GM21526 (cell line): ENCODE results near the gene PHF20.
"Not testable (repeated sequence)": the region's sequence is repeated elsewhere in the genome, so short reads cannot be mapped to it uniquely, and the experiment has no call there.

Experiments used
- ATAC-seq: cut with Tn5 transposase; IDR thresholded peaks from one replicate; pipeline ENCODE4 v1.9.1; 2021; ENCODE audit warnings: moderate library complexity; ENCODE audit not compliant: unreplicated experiment, low FRiP score

Gene PHF20

DNA sequence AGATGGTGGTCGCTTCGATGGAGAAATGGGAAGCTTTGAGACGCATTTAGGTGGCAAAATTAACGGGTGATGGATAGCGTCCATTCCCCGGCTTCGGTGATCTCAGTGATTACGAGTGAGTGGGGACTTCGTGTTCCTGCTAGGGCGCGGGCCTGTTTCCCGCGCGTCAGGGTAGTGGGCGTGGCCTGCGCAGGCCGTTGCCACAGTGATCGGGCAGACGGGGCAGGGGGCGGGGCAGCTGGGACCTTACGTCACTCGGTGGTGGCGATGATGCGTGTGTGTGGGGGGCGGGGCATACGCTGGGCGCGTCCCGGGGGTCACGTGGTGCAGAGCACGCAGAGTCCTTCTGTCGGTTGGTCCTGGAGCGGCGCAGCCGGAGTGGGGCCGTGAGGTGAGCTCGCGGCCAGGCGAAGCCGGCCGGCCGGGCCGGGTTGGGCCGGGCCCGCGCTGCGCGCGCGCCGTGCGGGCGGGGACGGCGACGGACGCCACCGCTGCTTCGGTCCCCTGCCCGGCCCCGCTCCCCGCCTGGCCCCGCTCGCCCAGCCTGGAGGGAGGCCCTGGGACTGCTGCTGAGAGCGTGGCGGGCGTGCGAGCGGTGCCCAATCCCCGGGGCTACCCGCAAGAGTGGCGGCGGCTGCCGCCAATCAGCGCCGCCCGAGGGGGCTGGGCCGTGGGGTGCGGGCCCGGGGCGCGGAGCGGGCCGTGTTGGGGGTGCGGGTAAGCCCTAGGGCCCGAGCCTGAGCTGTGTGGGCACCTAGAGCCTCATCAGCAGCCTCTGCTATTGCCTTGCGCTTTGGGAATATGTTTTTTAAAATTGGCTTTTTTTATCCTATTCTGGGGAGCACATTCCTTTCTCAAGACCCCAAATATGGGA is at the start of gene PHF20:
TSS of gene PHF20 (plus strand) at position 327 of the 874 bp plus-strand sequence. CDS start 29,508 bp downstream, outside the sequence.
- peak; percentile 73 for ATAC-seq

DNA sequence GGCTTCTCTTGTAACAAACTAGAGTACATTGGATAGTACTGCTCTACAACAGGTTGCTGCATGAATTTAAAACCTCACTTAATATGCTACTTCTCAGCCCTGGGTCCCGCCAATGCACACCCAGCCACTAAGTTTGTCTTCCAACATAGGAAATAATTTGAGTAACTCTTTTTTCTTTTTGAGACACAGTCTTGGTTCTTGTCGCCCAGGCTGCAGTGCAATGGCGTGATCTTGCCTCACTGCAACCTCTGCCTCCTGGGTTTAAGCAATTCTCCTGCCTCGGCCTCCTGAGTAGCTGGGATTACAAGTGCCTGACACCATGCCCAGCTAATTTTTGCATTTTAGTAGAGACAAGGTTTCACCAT is 48.6 kb upstream of the PHF20 start:
- not testable (repeated sequence) for ATAC-seq

DNA sequence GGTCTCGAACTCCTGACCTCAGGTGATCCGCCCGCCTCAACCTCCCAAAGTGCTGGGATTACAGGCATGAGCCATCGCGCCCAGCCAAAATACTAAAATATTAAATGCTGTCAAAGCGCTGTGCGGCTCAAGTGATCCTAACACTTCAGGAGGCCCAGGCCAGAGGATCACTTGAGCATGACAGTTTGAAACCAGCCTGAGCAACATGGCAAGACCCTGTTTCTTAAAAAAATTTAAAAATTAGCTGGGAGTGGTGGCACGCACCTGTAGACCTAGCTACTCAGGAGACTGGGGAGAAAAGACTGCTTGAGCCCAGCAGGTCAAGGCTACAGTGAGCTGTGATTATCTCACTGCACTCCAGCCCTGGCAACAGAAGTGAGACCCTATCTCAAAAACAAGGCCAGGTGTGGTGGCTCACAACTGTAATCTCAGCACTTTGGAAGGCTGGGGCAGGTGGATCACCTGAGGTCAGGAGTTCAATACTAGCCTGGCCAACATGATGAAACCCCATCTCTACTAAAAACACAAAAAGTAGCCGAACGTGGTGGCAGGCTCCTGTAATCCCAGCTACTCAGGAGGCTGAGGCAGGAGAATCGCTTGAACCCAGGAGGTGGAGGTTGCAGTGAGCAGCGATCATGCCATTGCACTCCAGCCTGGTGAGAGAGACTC is 48.0 kb upstream of the PHF20 start:
- not testable (repeated sequence) for ATAC-seq

DNA sequence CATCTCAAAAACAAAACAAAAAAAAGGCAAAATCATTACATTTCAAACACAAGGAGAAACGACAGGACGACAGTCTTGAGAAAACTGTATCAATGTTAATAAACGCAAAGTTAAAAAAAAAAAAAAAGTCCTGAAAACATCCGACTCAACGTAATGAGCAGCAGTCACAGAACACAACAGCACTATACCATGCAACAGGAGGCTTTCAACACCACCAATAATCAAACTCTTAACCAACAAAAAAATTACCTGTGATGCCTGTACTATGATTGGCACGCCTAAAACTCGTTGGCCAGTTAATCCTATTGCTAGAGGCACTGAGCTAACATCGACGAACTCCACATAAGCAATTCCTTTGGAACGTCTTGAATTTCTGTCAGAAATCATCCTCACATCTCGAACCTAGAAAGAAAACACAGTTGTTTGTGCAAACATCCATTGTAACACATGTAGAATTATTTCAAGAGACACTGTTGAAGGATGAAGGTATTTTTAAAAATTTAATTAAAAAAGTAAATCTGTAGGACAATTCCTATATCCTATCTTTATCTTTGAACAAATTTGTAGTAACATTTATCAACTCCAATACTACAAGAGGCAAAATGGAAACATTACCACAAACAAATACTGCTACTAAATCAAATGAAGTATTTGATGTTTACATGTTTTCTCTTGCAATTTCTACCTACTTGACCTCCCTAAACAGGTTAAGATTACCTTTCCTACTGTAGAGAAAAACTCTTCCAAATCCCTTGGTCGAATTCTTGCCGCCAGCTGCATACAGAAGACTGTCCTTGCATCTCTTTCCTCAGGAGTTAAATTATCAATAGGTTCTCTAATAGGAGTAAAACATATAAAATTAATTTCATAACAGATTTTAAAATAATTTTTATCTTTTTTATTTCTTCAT is 47.2 kb upstream of the PHF20 start:
- ATAC-seq, result no peak

DNA sequence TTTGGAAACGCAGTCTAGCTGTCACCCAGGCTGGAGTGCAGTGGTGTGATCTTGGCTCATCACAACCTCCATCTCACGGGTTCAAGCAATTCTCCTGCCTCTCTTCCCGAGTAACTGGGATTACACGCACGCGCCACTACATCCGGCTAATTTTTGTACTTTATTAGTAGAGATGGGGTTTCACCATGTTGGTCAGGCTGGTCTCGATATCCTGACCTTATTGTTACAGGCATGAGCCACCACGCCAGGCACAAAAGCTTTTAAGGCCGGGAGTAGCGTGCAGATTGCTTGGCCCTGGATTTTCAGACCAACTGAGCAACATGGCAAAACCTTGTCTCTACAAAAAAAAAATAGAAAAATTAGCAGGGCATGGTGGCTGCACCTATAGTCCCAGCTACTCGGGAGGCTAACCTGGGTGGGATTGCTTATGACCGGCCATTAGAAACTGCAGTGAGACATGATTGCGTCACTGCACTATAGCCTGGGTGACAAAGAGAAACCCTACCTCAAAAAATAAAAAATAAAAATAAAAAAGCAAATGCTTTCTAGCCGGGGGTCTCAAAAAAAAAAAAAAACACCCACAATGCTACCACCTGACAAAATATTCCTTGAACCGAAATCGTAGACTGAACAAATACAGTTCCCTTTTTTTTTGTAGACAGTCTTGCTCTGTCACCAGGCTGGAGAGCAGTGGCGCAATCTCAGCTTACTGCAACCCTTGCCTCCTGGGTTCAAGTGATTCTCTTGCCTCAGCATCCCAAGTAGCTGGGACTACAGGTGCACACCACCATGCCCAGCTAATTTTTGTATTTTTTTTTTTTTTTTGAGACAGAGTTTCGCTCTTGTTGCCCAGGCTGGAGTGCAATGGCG is 44.7 kb upstream of the PHF20 start:
- ATAC-seq, result no peak

DNA sequence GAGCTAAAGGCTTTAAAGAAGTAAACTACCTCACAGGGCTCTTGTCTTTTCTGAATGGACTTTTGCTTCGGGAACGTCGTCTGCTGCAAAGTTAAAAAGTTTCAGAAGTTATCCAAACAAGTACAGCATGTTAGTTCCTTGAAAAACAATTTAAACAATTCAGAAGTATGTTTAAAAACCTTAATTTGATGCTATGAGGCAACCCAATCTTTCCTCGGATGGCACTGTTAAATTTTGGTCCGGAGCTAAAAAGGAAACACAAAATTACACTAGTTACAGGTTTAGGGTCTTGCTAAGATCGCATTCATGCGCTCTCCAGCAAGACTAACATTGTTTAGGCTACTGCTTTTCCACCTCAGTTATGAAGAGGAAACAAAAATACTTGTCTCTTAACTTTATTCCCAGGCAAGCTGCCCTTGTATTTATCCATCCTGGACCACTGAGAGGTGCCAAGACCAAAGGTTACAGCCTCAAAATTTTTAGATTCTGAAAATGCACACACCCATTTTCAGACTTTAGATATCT is 42.5 kb upstream of the PHF20 start:
- no peak for ATAC-seq

DNA sequence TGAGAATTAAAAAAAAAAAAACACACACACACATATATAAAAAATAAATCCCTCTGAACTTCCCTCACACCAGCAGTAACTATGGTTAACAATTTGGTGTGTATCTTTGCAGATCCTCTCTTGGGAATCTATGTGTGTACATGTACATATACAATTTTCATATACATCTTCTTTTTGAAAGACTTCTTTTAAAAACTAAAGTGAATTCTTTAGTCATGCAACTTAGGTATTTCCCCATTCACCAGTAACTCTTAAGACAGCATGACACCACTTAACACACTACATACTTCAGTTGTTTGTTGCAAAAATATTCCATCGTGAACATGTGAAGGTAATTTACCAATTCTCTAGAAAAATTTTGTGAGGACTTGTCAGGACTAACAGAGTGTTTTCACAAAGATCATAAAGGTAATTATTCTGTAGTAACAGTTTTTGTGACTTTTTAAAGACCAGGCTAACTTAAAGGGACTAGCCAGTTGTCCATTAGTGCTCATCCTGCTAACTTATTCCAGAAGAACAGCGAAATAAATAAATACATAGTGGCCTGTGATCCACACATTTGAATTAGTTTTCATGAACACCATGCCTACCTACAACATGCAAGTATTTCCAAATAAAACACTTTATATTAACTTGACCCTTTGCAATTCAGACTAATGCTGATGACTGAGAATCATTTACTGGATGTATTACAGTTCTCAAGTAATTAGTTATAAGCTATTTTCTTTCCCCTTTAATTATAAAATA is 41.8 kb upstream of the PHF20 start:
- ATAC-seq, result no peak

DNA sequence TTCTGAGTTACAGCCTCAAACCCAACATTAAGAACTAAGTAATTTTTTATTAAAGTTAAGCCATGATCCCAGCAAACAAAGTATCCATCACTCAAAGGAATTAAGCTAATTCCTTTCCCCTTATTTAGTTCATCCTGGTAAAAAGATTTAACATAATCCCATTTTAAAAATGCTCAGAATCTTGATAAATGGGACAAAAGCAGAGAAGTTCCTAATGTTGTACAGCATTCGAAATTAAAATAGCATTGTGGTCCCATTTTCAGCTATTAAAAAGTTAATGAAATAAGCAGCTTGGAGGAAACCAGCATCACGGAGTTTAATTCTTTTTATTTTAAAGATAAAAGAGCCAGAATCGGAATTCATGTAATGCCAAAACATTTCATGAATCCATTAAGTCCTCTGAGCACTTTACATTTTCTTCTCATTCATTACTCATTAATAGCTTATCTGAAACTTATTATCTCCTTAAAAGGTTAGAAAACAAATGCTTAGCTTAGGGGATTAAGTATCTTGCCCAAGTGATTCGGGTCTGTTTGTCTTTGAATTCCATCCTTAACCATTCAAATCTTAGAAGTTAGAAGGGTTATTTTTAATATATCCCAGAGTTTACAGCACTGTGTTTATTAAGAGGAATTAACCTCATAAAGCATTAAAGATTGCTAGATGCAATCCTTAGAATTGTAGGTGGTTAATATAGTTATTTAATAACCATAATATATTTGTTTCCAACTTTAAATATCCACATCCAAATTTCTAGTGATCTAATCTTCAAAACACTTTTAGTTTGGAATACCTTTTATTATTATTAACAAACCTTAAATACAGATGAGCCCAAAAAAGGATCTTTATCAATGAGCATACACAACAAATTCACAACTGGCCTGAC is 41.0 kb upstream of the PHF20 start:
- no peak for ATAC-seq

DNA sequence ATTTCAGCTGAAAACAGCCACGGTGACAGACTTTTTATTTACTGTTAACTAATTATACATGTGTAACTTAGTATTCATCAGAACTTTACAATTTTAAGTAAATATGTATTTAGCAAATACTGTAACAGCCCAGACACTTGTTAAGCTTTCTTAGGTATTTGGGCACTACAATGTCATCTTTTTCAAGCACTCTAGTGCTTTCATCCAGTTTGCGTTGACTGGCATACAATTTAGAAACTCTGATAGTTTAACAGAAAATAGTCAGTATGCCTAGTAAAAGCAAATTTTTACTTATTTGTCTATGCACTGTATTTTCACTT is 40.4 kb upstream of the PHF20 start:
- no peak for ATAC-seq

DNA sequence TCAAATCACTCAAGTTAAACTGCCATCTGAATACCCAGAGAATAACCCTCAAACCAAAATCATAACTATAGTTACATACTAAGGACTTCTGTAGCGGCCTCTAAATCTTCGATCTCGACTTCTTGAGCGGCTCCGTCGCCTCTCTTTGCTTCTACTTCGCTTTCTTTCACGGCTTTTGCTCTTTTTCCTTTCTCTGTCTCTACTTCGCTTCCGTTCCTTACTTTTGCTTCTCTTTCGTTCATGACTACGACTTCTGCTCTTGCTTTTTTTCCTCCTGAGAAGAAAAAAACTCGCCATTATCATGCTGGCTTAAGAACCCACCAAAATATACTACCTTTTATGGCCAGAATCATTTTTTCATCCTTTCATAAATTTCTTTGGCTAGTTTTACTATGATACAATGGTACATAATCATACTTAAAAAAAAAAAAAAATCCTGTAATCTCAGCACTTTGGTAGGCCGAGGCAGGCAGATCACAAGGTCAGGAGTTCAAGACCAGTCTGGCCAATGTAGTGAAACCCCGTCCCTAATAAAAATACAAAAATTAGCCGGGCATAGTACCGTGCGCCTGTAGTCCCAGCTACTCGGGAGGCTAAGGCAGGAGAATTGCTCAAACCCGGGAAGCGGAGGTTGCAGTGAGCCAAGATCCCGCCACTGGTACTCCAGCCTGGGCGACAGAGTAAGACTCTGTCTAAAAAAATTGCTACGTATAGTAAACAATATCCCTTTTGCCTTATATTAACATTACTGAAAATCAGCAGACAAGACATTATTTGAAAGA is 39.8 kb upstream of the PHF20 start:
- ATAC-seq, result no peak

DNA sequence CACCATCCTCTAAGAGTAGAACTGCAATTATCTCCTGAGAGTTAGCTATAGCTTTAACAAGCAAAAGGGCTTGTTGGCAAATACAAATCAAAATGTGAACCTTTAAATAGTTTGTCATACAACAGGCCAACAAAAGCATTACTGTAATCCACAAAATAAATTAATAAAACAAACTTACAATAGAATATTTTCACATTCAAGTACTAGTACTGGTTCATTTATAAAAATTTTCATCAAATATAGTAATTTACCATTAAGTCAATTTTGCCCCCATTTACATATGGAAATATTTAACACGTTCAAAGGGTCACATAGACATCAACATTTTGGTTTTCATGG is 39.2 kb upstream of the PHF20 start:
- ATAC-seq, result no peak

DNA sequence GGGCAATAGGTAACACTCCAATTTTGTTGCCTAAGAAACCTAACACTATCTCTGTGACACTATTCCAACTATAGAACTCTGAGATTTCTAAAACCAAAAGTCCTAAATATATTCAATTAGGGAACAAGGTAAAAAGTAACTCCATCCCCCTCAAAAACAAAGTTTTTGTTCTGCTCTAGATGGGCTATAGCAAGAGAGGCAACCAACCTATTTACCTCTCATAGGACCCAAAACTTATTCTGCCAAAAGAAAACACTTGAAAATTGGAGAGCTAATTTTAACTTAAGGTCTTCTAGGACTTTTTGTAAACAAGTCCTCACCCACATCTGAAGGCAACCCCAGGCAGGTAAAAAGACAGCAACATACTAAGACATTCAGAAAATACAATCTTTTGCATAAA is 37.4 kb upstream of the PHF20 start:
- no peak for ATAC-seq

DNA sequence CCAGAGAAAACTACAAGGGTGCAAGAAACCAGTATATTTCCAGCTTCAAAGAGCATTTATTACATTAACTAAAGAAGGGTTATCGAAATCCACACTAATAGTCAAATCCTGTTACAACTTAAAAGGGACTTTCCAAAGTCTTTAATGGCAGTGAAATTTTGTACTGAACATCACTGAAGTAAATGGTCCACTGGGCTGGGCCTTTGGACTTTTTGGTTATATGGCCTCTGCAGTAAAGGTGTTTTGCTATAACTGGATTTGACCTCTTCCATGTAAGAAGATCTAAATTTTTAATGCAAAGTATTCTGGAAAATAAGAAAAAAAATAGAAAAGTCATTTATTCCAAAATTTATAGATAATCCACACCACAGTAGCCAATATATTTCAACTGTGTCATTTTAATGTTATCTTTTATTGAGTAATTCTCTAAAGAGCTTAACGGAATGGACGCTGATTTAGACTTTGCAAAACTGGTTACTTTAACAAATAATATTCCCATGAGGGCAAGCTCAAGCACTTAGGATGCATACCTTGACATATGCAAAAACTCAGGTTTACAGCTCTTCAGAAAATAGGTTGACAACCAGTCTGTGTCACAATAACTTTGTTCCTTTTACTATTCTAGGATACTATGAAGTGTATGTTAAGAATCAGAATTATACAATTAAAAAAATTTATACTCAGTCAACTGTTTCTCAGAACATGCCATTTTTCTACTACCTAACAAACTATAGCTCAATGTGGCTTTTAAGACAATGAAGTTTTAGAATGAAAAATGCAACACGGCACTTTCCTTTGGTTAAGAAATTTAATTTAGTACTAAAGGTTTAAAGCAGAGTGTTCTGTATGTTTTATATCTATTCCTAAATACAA is 36.8 kb upstream of the PHF20 start:
- no peak for ATAC-seq

DNA sequence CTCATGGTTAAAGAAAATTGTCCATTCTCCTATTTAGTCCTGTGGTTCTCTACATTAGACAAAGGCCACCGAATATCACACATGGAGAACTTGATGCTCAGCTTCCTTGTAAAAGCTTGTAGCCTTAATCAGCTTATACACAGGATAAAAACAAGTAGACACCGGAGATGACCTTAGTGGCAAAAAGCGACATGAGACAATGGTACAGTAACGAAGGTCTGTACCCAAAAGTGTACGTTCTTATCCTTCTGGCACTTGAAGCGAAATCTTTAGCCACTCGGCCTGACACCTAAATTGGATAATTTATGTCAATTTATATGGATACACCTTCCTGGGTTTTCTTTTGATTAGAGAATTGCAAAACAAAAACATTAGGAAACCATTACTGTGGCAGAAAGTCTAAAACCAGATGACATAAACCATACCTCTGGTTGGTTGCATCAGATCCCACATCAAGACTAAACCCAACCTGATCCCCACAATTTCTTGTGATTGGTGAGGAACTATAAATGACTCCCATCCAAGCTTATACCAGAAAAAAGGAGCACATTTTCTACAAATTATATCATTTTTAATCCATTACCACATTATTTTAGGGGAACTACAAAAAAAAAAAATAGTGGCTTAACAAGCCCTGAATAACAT is 35.9 kb upstream of the PHF20 start:
- no peak for ATAC-seq

DNA sequence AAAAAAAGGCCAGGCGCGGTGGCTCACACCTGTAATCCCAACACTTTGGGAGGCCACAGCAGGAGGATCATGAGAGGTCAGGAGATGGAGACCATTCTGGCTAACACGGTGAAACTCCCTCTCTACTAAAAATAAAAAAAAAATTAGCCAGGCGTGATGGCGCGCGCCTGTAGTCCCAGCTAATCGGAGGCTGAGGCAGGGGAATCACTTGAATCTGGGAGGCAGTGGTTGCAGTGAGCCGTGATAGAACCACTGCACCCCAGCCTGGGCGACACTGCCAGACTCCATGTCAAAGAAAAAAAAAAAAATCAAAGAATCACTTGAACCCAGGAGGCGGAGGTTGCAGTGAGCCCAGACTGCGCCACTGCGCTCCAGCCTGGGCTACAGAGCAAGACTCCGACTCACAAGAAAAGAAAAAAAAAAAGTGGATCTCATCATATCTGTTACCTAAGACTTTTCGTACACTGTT is 33.9 kb upstream of the PHF20 start:
- no peak for ATAC-seq
